Stimulated activated CD8-positive, alpha-beta memory T cell treated with anti-CD3 and anti-CD28 coated beads, Interleukin-15, amount 100 ng/mL, for 24 hours (primary cell): Measurements from ENCODE around the gene NEMP1.
A peak's percentile ranks its signal among the peaks of the same experiment; 100 is the strongest.
"Not testable (repeated sequence)": the region's sequence is repeated elsewhere in the genome, so short reads cannot be mapped to it uniquely, and the experiment has no call there.

Experiments
- DNase-seq: peaks from one replicate; pipeline ENCODE4 v3.0.0-alpha.2; 2020; ENCODE audit warnings: low read depth

Gene NEMP1

DNA sequence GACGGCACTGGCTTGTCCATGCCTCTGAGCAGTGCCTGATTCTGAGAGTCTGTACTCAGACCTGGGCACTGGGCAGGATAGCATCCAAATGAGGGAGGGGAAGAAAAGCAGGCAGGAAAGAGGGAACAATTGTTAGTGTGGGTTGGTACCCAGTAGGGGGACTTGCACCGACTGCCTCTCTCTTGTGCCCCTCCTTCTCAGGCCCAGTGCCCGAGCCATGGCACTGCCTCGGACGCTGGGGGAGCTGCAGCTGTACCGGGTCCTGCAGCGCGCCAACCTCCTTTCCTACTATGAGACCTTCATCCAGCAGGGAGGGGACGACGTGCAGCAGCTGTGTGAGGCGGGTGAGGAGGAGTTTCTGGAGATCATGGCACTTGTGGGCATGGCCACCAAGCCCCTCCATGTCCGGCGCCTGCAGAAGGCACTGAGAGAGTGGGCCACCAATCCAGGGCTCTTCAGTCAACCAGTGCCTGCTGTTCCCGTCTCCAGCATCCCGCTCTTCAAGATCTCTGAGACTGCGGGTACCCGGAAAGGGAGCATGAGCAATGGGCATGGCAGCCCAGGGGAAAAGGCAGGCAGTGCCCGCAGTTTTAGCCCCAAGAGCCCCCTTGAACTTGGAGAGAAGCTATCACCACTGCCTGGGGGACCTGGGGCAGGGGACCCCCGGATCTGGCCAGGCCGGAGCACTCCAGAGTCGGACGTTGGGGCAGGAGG is 12.5 kb upstream of the NEMP1 start:
- no peak for DNase-seq

DNA sequence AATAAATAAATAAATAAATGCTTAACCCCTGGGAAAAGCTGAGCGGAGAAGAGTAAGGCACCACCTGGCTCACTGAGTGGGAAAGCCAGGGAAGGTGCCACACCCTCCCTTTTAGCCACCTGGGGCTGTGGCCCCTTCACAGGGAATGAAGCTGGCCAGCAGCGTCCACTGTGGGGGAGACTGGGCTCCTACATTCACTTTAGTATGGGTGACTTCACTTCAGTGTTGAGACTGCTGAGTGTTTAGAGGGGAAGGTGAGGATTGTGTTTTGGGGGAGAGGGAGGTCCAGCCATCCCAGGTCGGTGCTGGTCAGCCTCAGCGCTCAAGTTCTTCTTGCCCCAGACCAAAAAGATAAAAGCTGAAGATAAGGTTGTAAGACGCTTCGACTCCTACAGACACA is 11.9 kb upstream of the NEMP1 start:
- DNase-seq, result no peak

DNA sequence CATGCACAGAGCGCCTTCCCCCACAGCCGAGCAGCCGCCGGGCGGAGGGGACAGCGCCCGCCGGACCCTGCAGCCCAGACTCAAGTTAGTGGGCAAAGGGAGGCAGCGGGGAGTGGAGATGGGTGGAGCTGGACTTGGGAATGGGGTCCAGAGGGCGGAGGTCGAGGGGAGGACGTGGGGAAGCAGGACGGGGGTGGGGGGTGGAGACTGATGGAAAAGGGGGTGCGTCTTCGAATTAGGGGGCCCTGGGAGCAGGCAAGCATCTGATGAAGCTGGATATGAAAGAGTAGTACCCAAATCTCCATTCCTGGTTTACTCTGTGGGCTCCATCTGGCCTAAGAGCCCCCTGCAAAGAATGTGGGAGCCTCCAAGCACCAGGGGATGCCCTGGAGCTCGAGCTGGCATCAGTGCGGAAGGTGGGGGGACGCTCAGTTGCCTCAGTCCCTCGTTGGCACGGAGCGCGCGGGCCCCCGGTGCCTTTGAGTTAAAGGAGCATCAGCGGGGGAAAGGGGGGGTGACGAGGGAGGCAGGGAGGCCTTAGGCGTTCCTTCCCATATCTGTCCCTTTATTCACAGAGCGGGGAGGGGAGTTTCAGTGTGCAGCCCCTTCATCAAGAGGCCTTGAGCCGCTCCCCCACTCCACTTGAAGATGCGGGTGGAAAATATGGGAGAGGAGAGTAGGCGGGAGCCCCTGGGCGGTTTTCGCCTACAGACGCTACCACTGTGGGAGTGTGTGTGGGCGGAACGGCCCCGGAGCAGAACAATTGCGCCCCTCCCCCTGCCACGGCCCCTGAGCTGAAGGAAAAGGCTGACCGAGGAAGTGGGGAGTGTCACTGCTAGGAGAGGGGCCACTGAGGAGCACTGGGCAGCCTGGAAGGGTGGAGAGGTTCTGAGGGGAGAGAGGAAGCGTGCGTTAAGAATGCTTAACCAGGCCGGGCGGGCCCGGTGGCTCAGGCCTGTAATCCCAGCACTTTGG is 11.0 kb upstream of the NEMP1 start:
- no peak for DNase-seq

DNA sequence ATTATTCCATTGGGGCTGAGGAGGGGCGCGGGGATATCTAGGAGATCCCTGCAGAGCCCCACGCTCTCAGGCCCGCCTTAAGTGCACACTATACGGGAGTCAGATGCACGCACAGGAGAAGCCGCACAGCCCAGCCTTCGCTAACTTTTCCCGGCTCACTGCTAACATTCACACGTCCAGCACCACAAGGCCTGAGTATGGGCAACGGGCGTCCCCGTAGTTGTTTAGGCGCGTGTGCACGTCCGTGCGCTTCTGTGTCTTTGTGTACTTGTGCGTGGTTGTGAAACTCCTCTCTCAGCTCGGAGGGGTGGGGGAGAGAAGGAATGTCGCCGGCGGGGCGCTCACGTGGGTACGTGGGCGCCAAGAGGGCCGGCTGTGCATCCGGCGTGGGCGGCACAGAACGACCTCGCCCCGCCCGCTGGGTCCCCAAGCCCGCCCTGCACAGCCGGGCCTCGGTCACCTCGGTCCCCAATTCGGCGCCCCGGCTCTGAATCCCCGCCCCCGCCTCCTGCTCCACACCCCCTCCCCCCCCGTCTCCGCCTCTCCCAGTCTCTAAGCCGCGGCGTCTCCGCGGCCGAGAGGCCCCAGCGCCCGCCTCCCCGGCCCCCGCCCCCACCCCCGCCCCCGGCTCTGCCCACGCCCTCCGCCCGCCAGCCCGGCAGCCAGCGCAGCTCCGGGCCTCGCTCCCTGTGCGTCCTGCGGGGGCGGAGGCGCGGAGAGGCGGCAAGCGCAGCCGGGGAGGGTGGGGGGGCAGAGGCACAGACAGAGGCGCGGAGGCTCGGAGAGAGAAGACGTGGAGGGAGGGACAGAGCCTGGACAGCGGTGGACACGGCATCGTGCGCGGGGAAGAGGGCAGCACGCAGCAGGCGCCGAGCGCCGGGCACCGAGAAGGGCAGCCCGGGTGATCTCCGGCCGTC is 10.0 kb upstream of the NEMP1 start, which contains the start of gene NAB2:
TSS of gene NAB2 (plus strand) at position 761 of the 917 bp plus-strand sequence. CDS start 158 bp downstream, outside the sequence.
- DNase-seq, result peak; percentile 69

DNA sequence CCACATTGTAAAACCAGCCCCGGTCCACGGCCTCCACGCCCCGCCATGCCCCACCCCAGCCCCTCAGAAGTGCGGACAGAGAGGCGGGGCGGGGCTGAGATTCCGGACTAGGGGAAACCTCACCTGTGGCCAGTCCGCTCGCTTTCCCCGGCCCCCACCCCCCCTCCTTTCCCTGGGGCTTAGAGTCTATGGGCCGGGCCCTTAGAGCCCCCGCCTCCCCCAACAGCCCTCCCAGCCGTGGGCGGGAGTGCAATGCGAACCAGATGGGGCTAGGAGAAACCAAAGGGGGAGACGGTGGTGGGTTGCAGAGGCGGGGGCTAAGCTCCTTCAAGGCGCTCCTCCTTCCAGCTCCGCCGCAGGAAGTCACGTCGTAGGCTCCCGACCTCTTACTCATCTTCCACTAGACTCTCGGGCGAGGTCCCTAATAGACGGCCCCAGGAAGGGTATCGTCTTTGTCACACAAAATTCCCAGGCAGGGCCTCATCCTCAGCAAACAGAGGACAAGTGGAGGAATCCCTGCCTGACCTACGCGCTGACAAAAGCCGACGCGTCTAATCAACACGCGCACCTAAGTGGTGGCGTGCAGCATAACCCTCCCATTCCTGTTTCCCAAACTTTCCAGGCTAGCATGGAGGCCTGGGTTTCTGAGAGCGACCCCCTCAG is 9.2 kb upstream of the NEMP1 start:
- DNase-seq, result peak; percentile 39

DNA sequence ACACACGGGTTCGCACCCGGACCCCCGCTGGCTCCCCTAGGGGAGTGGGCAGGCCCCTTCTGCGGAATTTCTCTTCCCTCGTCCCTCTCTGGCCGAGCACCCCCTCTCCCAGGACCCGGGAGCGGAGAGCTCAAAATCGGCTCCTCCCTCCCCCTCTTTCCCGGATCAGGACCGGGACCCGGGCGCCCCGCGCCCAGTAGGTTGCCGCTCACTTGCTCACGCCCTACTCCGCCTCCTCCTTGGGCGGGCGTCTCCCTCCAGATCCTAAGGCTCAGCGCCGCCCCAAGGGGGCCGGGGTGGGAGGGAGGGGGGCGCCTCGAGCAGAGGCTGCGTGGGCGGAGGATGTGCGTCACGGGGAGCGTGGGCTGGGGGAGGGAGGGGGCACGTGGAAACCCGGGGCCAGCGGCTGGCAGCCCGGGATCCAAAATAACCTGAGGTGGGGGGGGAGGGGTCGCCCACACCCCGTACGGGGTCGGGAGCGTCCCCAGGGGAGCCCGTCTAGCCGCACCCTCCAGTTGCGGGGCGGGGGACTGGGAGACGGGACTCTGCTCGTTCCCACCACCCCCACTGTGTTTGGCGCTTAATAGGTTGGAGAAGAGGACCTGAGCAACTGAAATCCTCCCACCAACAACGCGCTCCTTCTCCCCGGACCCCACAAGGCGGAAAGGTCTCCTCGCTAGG is 8.6 kb upstream of the NEMP1 start:
- DNase-seq, result peak; percentile 90

DNA sequence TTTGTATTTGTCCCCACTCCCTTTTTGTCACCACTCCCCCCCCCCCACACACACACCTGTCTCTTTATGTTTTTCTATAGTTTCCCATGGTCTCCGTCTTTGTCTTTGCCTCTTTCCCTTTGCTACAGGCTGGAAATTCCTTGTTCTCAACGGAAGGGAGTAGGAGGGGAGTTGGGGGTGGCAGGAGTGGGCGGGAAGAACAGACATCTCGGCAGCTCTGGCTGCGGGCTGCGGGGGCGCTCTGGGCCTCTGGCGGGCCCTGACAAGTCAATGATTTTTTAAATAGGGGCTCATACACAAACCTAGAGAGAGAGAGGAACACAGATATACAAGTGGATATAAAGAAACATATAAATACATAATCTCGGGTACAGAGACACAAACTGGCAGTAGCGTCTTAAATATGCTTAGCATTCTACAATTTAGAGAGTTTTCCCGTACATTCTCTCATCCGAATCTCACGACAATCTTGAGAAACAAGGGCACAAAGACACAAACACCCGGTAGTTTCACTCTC is 8.0 kb upstream of the NEMP1 start:
- DNase-seq, result no peak

DNA sequence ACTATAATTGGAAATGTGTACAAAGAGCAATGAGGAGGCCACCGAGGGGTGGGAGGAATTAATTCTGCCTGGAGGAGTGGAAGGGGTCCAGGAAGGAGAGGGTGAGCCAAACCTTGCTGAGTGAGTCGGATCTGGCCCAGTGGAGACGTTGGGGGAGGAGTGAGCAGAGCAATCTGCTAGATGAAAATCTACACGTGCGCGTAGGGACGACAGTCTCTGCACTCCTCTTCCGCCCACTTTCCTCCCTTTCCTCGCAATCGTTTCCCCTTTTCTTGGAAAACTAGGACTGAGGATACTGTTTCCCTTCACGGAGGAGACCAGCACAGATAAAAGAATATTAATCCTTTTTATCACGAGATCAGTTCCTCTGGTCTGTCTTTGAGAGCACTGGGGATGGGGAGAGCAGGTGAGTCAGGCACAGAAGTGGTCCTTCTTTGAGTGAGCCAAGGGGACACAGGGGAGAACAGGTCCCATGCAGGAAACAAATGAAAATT is 7.5 kb upstream of the NEMP1 start:
- DNase-seq, result no peak

DNA sequence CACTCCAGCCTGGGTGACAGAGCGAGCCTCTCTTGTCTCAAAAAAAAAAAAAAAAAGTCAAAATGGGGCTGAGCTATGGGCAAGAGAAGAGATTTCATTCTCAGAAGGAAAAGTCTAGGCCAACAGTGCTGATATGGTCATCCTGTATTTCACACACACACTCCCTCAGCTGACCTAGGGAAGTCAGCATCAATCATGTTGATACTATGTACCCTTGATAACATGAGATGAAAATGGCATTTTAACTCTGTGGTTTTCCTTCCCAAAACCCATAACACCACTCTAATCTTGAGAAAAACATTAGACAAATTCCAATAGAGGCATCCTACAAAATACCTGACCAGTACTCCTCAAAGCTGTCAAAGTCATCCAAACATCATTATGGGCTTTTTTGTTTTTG is 2.3 kb upstream of the NEMP1 start:
- DNase-seq, result no peak

DNA sequence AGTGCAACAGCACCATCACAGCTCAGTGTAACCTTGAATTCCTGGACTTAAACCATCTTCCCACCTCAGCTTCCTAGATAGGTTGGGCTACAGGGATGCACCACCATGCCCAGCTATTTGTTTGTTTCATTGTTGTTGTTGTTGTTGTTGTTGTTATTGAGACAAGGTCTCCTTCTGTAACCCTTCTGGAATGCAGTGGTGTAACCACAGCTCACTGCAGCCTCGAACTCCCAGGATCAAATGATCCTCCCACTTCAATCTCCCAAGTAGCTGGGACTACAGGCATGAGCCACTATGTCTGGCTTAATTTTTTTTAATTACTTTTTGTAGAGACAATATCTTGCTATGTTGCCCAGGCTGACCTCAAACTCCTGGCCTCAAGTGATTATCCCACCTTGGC is 1.2 kb upstream of the NEMP1 start:
- no peak for DNase-seq

DNA sequence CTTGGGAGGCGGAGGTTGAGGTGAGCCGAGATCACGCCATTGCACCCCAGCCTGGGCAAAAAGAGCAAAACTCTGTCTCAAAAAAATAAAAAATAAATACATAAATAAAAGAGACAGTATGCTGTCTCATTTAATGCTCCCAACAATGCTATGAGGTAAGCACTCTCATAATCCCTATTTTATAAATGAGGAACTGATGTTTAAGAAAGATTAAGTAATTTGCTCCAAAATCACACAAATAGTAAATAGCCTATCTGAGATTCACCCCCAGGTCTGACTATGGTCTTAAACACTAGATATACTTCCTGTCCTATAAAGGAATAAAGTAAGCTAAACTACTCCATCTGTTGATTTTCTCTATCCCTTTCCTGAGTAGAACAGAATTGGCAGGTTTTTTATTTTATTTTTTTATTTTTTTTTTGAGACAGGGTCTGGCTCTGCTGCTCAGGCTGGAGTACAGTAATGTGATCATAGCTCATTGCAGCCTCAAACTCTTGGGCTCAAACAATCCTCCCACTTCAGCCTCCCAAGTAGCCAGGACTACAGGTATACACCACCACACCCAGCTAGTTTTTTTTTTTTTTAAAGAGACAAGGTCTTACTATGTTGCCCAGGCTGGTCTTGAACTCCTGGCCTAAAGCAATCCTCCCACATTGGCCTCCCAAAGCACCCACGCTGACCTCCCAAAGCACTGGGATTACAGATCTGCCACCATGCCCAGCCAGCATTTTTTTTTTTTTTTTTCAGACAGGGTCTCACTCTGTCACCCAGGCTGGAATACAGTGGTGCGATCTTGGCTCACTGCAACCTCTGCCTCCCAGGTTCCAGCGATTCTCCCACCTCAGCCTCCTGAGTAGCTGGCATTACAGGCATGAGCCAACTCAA is 4.8 kb downstream of the NEMP1 start:
- not testable (repeated sequence) for DNase-seq

DNA sequence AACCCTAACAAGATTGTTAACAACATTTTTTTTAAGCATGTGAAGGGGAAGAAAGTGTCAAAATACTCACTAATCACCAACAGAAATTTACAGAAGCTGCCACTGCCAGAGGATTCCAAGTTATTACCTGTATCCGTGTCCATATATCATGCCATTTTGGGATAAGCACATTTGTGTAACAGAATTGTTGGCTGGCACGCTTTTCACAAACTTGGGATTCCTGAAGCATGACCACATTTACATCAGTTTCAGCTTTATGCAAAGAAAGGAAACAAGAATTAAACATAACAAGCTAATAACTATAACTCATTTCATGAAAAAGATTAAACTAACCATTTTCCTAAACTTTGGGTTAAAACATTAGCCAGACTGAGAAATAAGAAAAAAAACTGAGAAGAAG is 5.9 kb downstream of the NEMP1 start:
- DNase-seq, result no peak

DNA sequence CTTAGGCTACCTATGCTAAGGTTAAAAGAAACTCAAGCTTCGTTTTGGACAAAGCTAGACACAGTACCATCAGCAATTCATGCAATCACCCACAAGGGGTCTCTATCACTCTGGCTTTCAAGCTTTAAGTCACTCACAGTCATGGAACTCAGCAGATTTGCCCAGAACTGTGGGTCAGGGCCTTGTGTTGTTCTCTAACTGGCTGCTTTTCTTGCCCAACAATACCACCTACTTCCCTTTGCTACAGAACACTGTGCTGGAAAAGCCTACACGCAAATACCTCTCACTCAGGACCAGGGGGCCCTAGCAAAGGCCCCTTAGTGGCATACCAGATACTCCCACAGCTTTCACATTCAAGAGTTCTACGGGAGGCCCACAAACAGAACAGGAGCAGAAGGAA is 9.1 kb downstream of the NEMP1 start:
- no peak for DNase-seq

DNA sequence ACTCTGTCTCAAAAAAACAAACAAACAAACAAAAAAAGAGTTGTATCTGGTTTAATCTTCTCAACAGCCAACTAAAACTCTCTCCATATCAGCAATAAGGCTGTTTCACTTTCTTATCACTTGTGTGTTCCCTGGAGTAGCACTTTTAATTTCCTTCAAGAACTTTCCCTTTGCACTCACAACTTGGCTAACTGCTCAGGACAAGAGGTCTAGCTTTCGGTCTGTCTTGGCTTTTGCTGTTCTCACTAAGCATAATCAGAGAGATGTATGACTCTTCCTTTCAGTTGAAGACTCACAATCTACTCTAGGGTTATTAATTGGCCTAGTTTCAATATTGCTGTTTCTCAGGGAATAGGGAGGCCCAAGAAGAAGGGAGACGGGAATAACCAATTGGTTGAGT is 12.3 kb downstream of the NEMP1 start:
- DNase-seq, result no peak

DNA sequence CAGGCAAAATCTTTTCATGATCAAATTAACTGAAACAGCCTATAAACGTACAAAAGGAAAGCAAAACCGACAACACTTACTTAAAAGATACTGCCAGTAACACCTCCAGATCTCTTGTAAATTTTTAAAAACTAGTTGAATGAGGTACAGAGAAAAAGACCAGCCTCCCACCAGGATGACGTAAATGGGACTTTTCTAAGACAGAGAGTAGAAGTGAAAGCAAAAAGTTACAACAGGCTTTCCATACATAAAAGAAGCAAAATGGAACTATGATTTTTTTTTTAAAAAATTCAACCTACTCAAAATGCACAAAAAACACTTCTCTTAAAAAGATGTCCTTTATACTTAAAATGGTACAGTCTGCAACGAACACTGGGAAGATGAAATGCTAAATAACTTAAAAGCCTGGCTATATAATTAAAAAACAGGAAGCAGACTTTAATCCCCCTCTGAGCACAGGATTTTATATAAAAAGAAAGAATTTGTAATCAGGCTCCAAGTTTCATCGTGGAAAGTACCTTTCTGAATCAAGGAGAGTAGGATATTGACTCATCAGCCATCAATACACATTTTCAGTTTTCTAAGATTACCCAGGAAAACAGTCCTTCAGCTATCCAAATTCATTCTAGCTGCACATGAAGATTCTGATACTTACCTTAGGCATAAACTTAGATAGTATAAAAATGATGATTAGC is 14.5 kb downstream of the NEMP1 start:
- no peak for DNase-seq

DNA sequence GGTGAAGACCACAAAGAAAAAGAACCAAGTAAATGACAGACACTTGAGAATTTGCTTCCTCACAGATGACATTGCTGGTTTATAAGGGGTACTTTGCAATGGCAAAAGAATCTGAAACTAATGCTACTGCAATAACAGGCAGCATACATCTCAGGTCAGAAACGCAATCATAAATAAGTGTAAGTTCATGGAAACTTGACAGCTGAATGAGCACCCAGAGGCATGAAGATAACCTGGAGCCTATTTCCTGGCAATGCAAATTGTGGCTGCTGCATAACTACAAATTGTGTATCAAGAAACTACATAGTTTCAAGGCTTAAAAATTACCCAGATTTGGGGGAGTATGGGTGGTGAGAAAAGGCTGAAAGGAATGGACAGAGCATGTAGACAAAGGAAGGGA is 20.1 kb downstream of the NEMP1 start:
- DNase-seq, result no peak

DNA sequence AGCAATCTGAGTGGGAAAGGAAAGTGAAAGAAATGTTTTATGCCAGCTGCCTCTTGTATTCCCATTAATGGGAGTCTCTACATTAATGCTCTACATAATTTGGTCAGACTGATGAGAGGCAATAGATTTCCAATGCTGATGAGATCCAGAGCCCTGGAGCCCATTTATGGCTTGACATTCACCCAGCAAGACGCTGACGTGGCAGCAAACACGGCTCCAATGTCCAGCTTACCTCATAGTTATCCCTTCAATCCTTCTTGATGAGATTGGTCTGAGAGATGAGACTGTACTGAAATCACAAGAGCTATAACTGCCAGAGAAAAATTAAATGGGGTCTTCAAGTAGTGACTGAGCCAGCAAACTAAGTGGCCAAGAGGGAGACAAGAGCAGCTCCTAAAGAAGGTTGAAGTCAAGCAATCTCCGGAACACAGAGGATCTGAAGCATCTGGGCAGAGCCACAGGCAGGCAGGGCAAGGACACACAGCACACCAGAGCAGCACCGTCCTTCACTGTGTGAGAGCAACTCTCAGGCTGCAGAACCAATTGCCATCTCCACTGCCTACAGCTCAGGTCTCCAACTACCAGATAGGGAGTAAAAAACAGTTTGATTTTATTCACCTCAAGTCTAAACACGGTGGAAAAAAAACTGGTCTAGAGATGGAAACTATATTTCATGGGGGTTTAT is 21.4 kb downstream of the NEMP1 start:
- no peak for DNase-seq

DNA sequence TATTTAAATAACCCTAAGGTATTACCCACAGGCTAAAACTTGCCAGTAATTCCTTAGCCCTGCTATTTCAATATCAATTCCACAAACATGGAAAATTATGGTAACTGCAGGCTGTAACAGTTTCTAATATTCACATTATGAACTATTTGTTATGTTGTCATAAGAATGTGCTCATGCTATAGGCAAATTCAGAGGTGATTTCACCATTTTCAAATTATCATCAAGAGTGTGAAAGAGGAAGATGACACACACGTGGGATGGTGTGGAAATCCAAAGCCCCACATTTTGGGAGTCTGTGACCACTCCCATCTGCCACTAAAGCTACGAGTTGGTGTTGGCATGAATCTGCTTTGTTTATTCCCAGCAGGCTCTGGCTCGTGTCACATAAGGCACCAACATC is 22.8 kb downstream of the NEMP1 start:
- no peak for DNase-seq
